Astrocyte of the hippocampus (primary cell): ENCODE data around the gene EFNA2.

Source experiments
- DNase-seq: peaks from one replicate; pipeline ENCODE4 v3.0.0; 2011; ENCODE audit warnings: low read depth, low spot score

The EFNA2 gene

GRCh38 chr19:1272423-1273262 is 13.0 kb upstream of the EFNA2 start:
- no peak for DNase-seq

DNA sequence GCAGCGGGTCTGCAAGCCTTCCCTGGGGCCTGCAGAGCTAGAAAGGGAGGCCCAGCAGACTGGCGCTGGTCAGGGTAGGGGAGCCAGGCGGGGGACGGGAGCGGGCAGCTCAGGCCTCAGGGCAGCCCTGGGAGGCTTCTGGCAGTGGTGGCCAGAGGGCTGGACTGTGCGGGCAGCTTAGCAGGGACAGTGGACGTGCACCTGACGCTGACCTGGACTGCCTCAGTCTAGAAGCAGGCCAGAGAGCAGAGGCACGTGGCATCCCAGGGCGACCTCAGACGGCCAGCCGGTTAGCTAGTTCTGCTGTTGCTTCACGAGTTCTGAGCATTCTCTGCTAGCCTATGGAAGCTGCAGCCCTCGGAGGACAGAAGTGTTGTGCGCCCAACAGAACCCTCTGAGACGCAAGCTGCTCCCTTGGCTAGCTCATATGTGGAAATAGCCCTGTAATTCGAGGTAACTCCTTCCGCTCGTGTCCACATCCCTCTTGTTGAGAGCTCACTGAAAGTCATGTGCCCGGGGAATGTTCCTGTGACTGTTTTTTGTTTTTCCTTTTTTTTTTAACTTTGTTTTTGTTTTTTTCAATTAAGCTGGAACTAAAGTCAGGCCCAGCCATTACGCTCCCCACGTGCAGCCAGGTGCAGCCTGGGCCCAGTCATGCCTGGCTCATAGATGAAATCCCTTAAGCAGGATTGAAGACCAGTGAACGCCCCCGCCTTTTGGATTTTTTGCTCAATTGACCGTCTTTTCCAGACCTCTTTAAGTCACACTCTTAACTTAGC is 12.2 kb upstream of the EFNA2 start:
- DNase-seq: no peak

DNA sequence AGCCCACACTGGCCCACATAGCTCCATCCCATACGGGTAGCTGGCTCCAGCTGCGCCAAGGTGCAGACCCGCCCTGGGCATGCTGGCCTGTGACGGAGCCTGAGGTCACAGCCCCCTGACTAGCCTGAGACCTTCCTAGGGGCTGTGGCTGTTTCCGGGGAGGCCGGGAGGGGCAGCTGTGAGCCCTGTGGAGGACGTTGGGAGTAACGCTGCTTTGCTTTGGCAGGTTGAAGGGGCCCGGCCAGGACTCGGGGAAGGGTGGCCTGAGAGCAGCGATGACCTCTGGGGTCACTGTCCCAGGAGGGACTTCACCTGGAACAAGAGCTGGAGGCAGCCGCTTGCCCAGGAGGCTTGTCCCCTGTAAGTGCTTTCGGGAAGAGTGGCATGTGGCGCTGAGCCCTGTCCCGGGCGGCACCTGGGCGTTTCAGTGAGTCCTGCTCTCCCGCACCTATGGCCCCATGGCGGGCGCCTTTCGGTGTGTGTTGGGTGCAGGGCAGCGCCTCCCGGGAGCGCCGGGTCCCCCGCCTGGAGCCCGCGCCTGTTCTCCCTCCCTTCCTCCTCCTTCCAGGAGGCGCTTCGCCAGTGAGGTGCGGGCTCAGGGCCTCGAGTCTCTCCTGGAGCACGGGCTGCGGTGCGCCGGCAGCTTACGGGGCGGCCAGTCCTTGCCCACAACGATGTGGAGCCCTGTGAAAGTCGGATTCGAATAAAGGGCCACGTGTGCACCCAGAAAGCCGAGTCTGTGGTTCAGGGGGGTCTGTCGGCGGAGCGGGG is 11.4 kb upstream of the EFNA2 start:
- no peak for DNase-seq

GRCh38 chr19:1274852-1275259 is 10.8 kb upstream of the EFNA2 start:
- no peak for DNase-seq

DNA sequence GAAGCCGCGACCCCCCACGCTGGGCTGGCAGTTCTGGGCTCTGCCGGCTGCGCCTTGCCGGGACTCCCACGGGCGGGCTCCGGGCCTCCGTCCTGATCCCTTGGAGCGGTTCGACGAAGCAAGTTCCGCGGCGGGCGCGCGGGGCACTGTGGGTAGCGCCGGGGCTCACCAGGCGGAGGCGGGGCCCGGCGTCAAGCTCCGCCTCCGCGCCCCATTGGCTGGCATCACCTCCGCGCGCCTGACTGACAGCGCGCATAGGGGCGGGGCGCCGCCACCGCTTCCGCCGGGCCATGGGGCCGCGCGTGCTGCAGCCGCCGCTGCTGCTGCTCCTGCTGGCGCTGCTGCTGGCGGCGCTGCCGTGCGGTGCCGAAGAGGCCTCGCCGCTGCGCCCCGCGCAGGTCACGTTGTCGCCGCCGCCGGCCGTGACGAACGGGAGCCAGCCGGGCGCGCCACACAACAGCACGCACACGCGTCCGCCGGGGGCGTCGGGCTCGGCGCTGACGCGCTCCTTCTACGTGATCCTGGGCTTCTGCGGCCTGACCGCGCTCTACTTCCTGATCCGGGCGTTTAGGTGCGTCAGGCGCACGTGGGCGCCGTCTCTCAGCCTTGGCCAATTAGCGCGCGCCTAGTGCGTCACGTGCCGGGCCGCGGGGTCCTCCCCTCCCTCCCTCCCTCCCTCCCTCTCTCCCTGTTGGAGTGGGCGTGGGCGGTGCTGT is 10.3 kb upstream of the EFNA2 start, which contains the start of gene FAM174C:
Gene FAM174C, plus strand, starts transcription at position 271 of the 716 bp plus-strand sequence. Its CDS starts 20 bp downstream, at position 291.
- DNase-seq: peak; percentile 99

DNA sequence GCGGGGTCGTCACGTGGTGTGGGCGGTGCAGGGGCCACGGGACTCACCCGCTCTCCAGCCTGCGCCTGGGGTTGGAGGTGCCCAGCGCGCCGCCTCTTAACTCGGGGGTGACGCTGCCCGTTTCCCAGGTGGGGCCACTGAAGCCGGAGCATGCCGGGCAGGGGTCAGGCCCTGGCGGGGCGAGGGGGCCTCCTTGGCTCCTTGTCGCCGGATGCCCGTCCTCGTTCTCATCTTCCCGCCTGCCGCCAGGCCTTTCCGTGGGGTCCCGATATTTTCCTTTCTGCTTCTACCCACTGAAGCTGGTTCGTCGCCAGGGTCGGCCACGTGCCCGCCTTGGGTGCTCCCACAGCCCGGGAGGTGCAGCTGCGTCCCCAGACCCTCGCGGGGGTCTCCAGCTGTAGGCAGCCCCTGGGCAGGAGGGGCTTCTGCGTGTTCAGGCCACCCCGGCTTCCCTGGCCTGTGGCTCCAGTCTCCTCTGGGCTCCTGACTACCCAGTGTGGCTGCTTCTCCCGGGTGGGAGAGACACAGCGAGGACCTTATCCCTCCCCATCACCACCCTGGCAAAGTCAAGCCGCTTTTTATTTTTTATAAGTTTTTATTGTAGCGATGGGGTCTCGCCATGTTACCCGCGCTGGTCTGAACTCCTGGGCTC is 9.6 kb upstream of the EFNA2 start:
- no peak for DNase-seq

DNA sequence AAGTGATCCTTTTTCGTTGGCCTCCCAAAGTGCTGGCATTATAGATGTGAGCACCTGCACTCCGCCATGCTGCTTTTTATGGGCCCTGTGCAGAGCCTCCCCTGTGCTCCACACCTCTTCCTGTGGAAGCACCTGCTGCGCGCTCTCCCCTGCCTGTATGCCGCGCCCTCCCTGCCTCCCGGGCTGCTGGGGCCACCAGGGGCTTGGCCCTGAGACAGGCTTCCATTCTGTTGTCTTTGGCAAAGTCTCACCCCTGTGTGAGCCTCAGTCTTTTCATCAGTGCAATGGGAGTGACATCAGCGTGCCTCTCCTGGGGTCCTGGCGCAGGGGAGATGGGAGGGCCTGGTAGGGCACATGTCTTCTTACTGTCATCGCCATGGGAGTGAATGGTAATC is 9.0 kb upstream of the EFNA2 start:
- no peak for DNase-seq

DNA sequence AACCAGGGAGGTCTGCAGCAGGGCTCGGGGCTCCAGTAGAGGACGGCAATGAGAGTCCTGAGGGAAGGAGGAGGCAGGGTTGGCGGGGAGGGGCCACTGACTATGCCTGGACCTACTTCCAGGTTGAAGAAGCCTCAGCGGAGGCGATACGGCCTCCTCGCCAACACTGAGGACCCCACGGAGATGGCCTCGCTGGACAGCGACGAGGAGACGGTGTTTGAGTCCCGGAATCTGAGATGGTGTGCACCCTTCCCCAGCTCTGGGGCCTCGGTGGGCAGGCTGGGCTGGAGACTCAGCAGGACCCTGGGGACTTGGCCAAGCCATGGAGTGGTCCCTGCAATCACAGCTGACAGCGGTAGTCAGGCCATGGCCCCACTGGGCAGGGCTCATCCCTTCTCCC is 8.6 kb upstream of the EFNA2 start:
- no peak for DNase-seq

DNA sequence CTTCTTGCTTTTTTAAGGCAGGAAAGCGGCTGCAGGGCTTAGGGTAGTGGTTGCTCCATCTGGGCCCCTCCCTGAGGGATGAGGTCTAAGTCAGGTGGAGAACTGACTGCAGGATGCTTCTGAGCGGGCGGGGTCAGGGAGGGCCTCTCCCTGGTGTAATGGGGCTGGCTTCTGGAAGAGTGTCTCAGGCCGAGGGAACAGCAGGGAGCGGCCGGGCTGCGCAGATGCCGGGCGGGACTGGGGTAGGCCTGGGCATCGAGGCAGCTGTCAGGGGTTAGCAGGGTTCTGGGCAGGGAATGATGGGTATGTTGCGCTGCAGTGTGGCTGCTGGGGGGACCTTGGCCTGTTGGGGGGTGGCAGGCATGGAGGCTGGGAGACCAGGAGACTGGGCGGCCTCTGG is 7.6 kb upstream of the EFNA2 start:
- DNase-seq: no peak

DNA sequence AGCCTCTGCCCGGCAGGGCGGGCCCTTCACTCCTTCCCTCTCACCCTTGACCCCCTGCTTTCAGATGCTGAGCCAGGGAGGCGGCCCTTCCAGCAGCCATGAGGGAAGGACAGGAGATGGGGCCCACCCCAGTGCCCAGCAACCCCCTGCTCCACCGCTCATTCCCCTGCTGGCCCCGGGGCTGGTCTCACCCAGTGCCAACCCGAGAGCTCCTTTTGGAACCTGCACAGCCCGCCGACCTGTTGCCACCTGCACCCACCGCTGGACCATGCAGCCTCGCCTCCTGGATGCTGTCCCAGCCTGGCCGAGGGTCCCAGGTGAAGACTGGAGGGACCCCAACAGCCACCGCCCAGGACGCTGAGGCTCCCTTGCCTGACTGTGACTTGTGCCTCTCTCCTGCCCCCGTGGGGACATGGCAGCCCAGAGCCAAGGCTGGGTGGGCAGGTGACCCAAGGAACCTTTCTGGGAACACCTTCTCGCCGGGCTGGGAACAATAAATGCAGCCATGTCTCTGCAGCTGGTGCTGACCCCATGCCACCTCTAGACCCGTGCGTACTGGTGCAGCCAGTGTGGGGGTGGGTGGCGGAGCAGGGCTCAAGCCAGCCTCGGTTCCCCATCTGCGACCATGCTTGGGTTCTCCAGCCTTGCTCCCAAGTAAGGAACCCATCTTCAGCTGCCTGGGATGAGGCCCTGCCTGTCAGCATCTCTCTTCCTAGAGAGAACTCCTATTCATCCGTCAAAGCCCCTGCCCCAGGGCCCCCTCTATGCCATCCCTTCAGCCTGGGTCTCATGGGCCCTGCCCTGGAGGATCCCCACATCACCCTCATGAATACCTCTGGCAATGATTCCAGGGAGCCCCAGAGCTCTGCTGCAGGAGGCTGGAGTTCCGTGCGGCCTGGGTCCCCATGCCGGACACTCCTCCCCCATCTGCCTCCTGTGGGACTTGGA is 6.7 kb upstream of the EFNA2 start:
- no peak for DNase-seq

GRCh38 chr19:1279782-1280341 is 5.8 kb upstream of the EFNA2 start:
- peak; percentile 94 for DNase-seq

GRCh38 chr19:1280636-1281568 is 4.8 kb upstream of the EFNA2 start:
- DNase-seq: no peak

- DNase-seq: no peak
Measured at GRCh38 chr19:1281569-1282287, 3.9 kb upstream of the EFNA2 start.

- DNase-seq: no peak
Measured at GRCh38 chr19:1282588-1283206, 3.0 kb upstream of the EFNA2 start.

DNA sequence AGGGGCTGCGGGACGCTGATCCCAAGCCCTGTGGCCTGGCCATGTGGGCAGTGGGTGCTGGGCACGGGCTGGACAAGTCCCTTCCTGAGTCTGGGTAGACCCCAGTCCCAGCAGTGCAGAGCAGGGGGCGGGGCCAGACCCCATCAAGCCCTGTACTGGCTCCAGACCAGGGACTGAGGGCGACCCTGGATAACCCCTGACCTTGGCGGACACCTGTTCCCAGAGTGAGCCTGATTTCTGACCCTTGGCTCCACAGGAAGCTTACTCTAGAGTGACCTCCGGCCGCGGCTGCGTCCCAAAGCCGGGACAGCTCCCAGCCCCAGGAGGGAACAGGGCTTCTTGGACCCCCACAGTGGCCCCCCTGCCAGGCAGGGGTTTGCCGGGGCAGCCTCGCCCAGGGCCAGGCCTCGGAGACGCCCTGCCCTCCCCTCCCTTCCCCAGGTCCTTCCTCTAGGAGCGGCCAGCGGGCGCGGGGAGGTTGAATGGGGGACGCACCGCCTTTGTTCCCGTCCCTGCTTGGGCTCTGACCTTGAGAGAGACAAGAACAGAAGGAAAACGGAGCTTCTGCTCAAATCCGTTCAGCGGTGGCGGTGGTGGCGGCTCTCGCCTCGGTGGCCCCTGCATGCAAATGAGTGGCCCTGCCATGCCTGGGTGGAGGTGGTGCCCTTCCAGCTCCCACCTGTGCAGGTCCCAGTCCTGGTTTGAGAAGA is 2.3 kb upstream of the EFNA2 start:
- no peak for DNase-seq

GRCh38 chr19:1283917-1284292 is 1.8 kb upstream of the EFNA2 start:
- no peak for DNase-seq
